ENCODE results near the gene RPL29. TPM values are rescaled to one million over a fixed set of nuclear protein-coding genes. Genes with fewer than 3 reads are reported as not detected.
"Not testable (repeated sequence)": the region's sequence is repeated elsewhere in the genome, so short reads cannot be mapped to it uniquely, and the experiment has no call there.

Gene RPL29
- 100 to 1,000 TPM; 370 to 792 TPM for total RNA-seq

- peak; percentile 93 to 95 (median 94) for DNase-seq
- WGBS, 2 donors = 0% methylated on average over 35 to 40 of the region's 40 CpGs
- H3K9me3 ChIP-seq = no peaks in the 10 kb centered on the region
- H3K27ac ChIP-seq = peak within 1 kb of the TSS; percentile 81 to 93 (median 88)
- TF ChIP-seq POLR2A (IDR thresholded peaks at IDR 0.05) = peak; percentile 11 to 79 (median 75)
- TF ChIP-seq CTCF (IDR thresholded peaks at IDR 0.05) = peak in 5 of 7 experiments; percentile 16 to 53 (median 40)
- peaks cover 0 to 14% of the 10 kb centered on the region in 2 donors for H3K36me3 ChIP-seq (replicated peaks in 1 of 2; ENCODE audit: insufficient read depth in 1 of 2, low read depth in 2 of 2)
- H3K4me1 ChIP-seq = peaks cover 35% of the 10 kb centered on the region
- peak within 1 kb of the TSS; percentile 44 to 98 for H3K4me3 ChIP-seq
- no peaks in the 10 kb centered on the region for H3K27me3 ChIP-seq
- intact Hi-C loops (cut with DNase I) = loop anchor here (10.0 kb wide), 1 partner anchor 51 kb away; the partner anchor contains the start of genes PARP3 and RRP9
- peak; percentile 98 for ATAC-seq
Measured at GRCh38 chr3:51995346-51996163, at the start of gene RPL29. TSS of gene RPL29 (minus strand) at chr3:51995895. CDS start at chr3:51995461, 434 bp downstream.

- no peak for ATAC-seq
- 84 to 93% methylated on average over 12 to 18 of the region's 18 CpGs for WGBS, 2 donors
- TF ChIP-seq POLR2A (IDR thresholded peaks at IDR 0.05) (no peak), CTCF (IDR thresholded peaks at IDR 0.05) (no peak)
Measured at GRCh38 chr3:52044869-52045619, 49.3 kb upstream of the RPL29 start.

GRCh38 chr3:52043750-52044149 lies 48.1 kb upstream of the RPL29 start:
- Histone ChIP-seq H3K27me3 (no peaks in the 10 kb centered on the region), H3K4me1 (peaks cover 9% of the 10 kb centered on the region), H3K27ac (no peak overlapping the region), H3K36me3 (replicated peaks in 1 of 2; ENCODE audit: insufficient read depth in 1 of 2, low read depth in 2 of 2) (no peaks in the 10 kb centered on the region), H3K4me3 (no peak overlapping the region), H3K9me3 (no peaks in the 10 kb centered on the region)
- TF ChIP-seq CTCF (IDR thresholded peaks at IDR 0.05) (no peak), POLR2A (IDR thresholded peaks at IDR 0.05) (no peak)
- 76 to 86% methylated on average over 4 to 6 of the region's 6 CpGs for WGBS, 2 donors
- DNase-seq = no peak
- ATAC-seq = no peak
- intact Hi-C loops (cut with DNase I) = no loop called here

More at GRCh38 chr3:52044869-52045619, 49.3 kb upstream of the RPL29 start:
- Histone ChIP-seq H3K9me3 (no peaks in the 10 kb centered on the region), H3K36me3 (replicated peaks in 1 of 2; ENCODE audit: insufficient read depth in 1 of 2, low read depth in 2 of 2) (peaks cover 0 to 3% of the 10 kb centered on the region in 2 donors), H3K27ac (no peak overlapping the region), H3K27me3 (no peaks in the 10 kb centered on the region), H3K4me1 (peaks cover 5% of the 10 kb centered on the region), H3K4me3 (no peak overlapping the region)
- no peak for DNase-seq
- intact Hi-C loops (cut with DNase I) = no loop called here

- H3K4me3 ChIP-seq; ATAC-seq; H3K27ac ChIP-seq; DNase-seq; H3K27me3 ChIP-seq; H3K9me3 ChIP-seq; H3K36me3 ChIP-seq (replicated peaks in 1 of 2; ENCODE audit: insufficient read depth in 1 of 2, low read depth in 2 of 2); H3K4me1 ChIP-seq; intact Hi-C loops (cut with DNase I): not testable (repeated sequence)
- 90 to 100% methylated on average over 1 of the region's 1 CpG for WGBS, 2 donors
Measured at GRCh38 chr3:52043039-52043438, 47.3 kb upstream of the RPL29 start.

- 63 to 67% methylated on average over 4 to 10 of the region's 10 CpGs for WGBS, 2 donors
- Histone ChIP-seq H3K36me3 (replicated peaks in 1 of 2; ENCODE audit: insufficient read depth in 1 of 2, low read depth in 2 of 2) (no peaks in the 10 kb centered on the region), H3K27ac (no peak overlapping the region), H3K27me3 (no peaks in the 10 kb centered on the region), H3K4me1 (peaks cover 5% of the 10 kb centered on the region), H3K9me3 (no peaks in the 10 kb centered on the region), H3K4me3 (no peak overlapping the region)
- TF ChIP-seq CTCF (IDR thresholded peaks at IDR 0.05) = no peak
- TF ChIP-seq POLR2A (IDR thresholded peaks at IDR 0.05) = no peak
- DNase-seq (no peak), ATAC-seq (no peak)
- intact Hi-C loops (cut with DNase I) = no loop called here
Measured at GRCh38 chr3:52041118-52041731, 45.5 kb upstream of the RPL29 start.

Data from body of pancreas (tissue), 4 donors.